Thyroid gland (tissue), 4 donors: ENCODE measurements around the gene PARP14. TPM values are rescaled to one million over a fixed set of nuclear protein-coding genes. Genes with fewer than 3 reads are reported as not detected.
"Not testable (repeated sequence)": the region's sequence is repeated elsewhere in the genome, so short reads cannot be mapped to it uniquely, and the experiment has no call there.

Experiments
- DNase-seq, 2 donors: peaks; one replicate each; pipeline ENCODE4 v3.0.0-alpha.2; 2019
- H3K27ac ChIP-seq, 3 donors: fragments of 200-600 bp; sonication (generic); 1 replicate in 2 of 3; 2 replicates in 1 of 3; pipeline ENCODE4 v1.5.1; 2016 to 2019; ENCODE audit warnings: mild to moderate bottlenecking in 1 of 3, moderate library complexity in 1 of 3
- H3K27me3 ChIP-seq: fragments of 200-600 bp; sonication (generic); one replicate; pipeline ENCODE4 v1.5.1; 2019
- H3K36me3 ChIP-seq, 2 donors: fragments of 200-600 bp; sonication (generic); one replicate each; pipeline ENCODE4 v1.5.1; 2016 to 2019
- H3K4me1 ChIP-seq, 2 donors: fragments of 200-600 bp; sonication (generic); one replicate each; pipeline ENCODE4 v1.5.1; 2017 to 2019
- H3K4me3 ChIP-seq, 3 donors: fragments of 200-600 bp; sonication (generic); replicated peaks in 1 of 3; 1 replicate in 2 of 3; 2 replicates in 1 of 3; pipeline ENCODE4 v1.5.1; 2016; ENCODE audit warnings: mild to moderate bottlenecking in 1 of 3
- H3K9me3 ChIP-seq: fragments of 200-600 bp; sonication (generic); one replicate; pipeline ENCODE4 v1.5.1; 2017
- POLR2A ChIP-seq, 2 donors: fragments of 450-650 bp; IDR thresholded peaks; one replicate each; pipeline ENCODE4 v1.6.1; 2017; ENCODE audit warnings: antibody characterized with exemption in 2 of 2, mild to moderate bottlenecking in 2 of 2, moderate library complexity in 1 of 2
- WGBS, 2 donors: methylation state at CpG; one replicate each; pipeline ENCODE4 v1.1.5; 2017; 5-methylcytosine and 5-hydroxymethylcytosine counted together
- intact Hi-C: fragments of 100-400 bp; cut with DNase I; formaldehyde crosslinking; loops from one replicate; pipeline ENCODE4 v1.15.1; 2023
- total RNA-seq, 4 donors: library from RNA; depleted of rRNA; stranded (reverse); fragments of >200 nt; gene quantifications; one replicate each; pipeline ENCODE4 v1.2.3, GENCODE V29; 2016
- TF ChIP-seq, protein P1 (sequence below), 6 experiments: fragments of 200-600 bp in 3 of 6; fragments of 450-650 bp in 3 of 6; sonication (generic) in 3 of 6; IDR thresholded peaks; one replicate each; pipeline ENCODE4 v1.5.1; 2016 to 2019; ENCODE audit warnings: antibody characterized with exemption in 6 of 6, mild to moderate bottlenecking in 2 of 6, inconsistent platforms in 1 of 6, moderate library complexity in 1 of 6

The PARP14 gene
- total RNA-seq, 4 donors from 2014 or later = 44.5 to 107 (median 69.4) TPM

- peaks cover 9 to 15% of the 10 kb centered on the region in 2 donors for H3K36me3 ChIP-seq
- TF ChIP-seq, protein P1, sequence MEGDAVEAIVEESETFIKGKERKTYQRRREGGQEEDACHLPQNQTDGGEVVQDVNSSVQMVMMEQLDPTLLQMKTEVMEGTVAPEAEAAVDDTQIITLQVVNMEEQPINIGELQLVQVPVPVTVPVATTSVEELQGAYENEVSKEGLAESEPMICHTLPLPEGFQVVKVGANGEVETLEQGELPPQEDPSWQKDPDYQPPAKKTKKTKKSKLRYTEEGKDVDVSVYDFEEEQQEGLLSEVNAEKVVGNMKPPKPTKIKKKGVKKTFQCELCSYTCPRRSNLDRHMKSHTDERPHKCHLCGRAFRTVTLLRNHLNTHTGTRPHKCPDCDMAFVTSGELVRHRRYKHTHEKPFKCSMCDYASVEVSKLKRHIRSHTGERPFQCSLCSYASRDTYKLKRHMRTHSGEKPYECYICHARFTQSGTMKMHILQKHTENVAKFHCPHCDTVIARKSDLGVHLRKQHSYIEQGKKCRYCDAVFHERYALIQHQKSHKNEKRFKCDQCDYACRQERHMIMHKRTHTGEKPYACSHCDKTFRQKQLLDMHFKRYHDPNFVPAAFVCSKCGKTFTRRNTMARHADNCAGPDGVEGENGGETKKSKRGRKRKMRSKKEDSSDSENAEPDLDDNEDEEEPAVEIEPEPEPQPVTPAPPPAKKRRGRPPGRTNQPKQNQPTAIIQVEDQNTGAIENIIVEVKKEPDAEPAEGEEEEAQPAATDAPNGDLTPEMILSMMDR (IDR thresholded peaks at IDR 0.05) = no peak
- no peak for TF ChIP-seq POLR2A (IDR thresholded peaks at IDR 0.05)
- intact Hi-C loops = no loop called here
- no peak overlapping the region for H3K4me3 ChIP-seq
- 81 to 90% methylated on average over 3 of the region's 3 CpGs for WGBS, 2 donors
- no peak overlapping the region for H3K27ac ChIP-seq
- no peaks in the 10 kb centered on the region for H3K4me1 ChIP-seq
- no peak for DNase-seq
- no peaks in the 10 kb centered on the region for H3K9me3 ChIP-seq
- H3K27me3 ChIP-seq = no peaks in the 10 kb centered on the region
These were observed 58.5 kb downstream of the PARP14 start for GRCh38 chr3:122739172-122739571.

DNA sequence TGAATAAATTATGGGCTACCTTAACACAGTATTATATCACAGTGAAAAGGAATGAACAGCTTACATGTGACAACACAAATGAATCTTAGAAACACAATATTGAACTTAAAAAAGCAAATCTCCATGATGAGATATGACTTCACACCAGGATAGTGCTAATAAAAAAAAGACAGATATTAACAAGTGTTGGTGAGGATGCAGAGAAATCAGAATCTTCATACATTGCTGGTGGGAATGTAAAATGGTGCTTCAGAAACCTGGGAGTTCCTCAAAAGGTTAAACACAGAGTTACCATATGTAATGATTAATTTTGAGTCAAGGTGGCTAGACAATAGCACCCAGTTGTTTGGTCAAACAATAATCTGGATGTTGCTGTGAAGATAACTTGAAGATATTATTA lies 61.6 kb downstream of the PARP14 start:
- H3K4me1 ChIP-seq = no peaks in the 10 kb centered on the region

GRCh38 chr3:122743581-122744120 lies 63.0 kb downstream of the PARP14 start:
- intact Hi-C loops = no loop called here
- 91 to 99% methylated on average over 4 of the region's 4 CpGs for WGBS, 2 donors
- no peak overlapping the region for H3K4me3 ChIP-seq
- no peaks in the 10 kb centered on the region for H3K4me1 ChIP-seq
- no peaks in the 10 kb centered on the region for H3K9me3 ChIP-seq
- H3K27ac ChIP-seq = no peak overlapping the region
- no peak for DNase-seq
- no peaks in the 10 kb centered on the region for H3K27me3 ChIP-seq
- H3K36me3 ChIP-seq = peaks cover 9 to 15% of the 10 kb centered on the region in 2 donors
- no peak for TF ChIP-seq POLR2A (IDR thresholded peaks at IDR 0.05)
- TF ChIP-seq, protein P1 (IDR thresholded peaks at IDR 0.05) = no peak

More for the DNA sequence above, 61.6 kb downstream of the PARP14 start:
- intact Hi-C loops = no loop called here
- Histone ChIP-seq H3K9me3 (no peaks in the 10 kb centered on the region), H3K27ac (no peak overlapping the region), H3K4me3 (no peak overlapping the region), H3K27me3 (no peaks in the 10 kb centered on the region), H3K36me3 (peaks cover 9 to 15% of the 10 kb centered on the region in 2 donors)
- DNase-seq = no peak
- no peak for TF ChIP-seq POLR2A (IDR thresholded peaks at IDR 0.05)
- TF ChIP-seq, protein P1 (IDR thresholded peaks at IDR 0.05) = no peak

- Histone ChIP-seq H3K27me3 (no peaks in the 10 kb centered on the region), H3K4me3 (no peak overlapping the region), H3K27ac (no peak overlapping the region), H3K9me3 (no peaks in the 10 kb centered on the region), H3K36me3 (peaks cover 2 to 6% of the 10 kb centered on the region in 2 donors), H3K4me1 (no peaks in the 10 kb centered on the region)
- WGBS, 2 donors = 93 to 97% methylated on average over 4 of the region's 4 CpGs
- intact Hi-C loops = no loop called here
- no peak for DNase-seq
- TF ChIP-seq, protein P1 (IDR thresholded peaks at IDR 0.05) = no peak
- no peak for TF ChIP-seq POLR2A (IDR thresholded peaks at IDR 0.05)
These were observed 64.9 kb downstream of the PARP14 start for GRCh38 chr3:122745369-122746021.

GRCh38 chr3:122747295-122747694 lies 66.7 kb downstream of the PARP14 start:
- intact Hi-C loops, H3K9me3 ChIP-seq, H3K27me3 ChIP-seq, H3K4me1 ChIP-seq, DNase-seq, H3K36me3 ChIP-seq, H3K27ac ChIP-seq, H3K4me3 ChIP-seq: not testable (repeated sequence)
- WGBS, 2 donors = 97 to 100% methylated on average over 3 to 6 of the region's 35 CpGs
